Left ventricle myocardium superior (tissue), 1 donor: ENCODE data around the gene SERPINB1. TPM values are rescaled to one million over a fixed set of nuclear protein-coding genes. Genes with fewer than 3 reads are reported as not detected.
"Not testable (repeated sequence)": the region's sequence is repeated elsewhere in the genome, so short reads cannot be mapped to it uniquely, and the experiment has no call there.

ENCODE experiments used
- ATAC-seq: fragments of 200-7000 bp; cut with Tn5 transposase; one replicate; pipeline ENCODE4 v1.9.1; 2020; ENCODE audit warnings: mild to moderate bottlenecking, moderate library complexity
- DNase-seq: peaks from one replicate; pipeline ENCODE4 v3.0.0-alpha.2; 2020
- intact Hi-C: fragments of 100-400 bp; cut with micrococcal nuclease; formaldehyde crosslinking; loops from one replicate; pipeline ENCODE4 v1.11.0; 2022
- total RNA-seq: library from RNA; stranded (reverse); fragmentation: NEBNext Ultra II Directional; extraction: Animal tissue kit (Norgen Biotek cat#: 25700); gene quantifications from one replicate; pipeline ENCODE4 v1.2.1, GENCODE V29; 2021
- donor health status: DM: no; HTN: yes; CAD: no; lungs with severe emphysema.

Gene SERPINB1
- total RNA-seq, 1 donor from 2014 or later: 25.4 TPM

DNA sequence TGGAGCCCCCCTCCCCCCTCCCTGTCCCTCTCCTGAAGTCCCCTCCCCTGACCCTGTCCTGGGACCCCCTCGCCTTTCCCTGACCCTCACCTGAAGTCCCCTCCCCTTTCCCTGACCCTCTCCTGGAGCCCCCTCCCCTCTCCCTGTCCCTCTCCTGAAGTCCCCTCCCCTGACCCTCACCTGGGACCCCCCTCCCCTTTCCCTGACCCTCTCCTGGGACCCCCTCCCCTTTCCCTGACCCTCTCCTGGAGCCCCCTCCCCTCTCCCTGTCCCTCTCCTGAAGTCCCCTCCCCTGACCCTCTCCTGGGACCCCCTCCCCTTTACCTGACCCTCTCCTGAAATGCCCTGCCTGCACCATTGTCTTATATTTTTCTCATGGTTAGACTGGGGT lies 11.7 kb upstream of the SERPINB1 start:
- DNase-seq, ATAC-seq: not testable (repeated sequence)
- intact Hi-C loops: loop anchor here (10.0 kb wide), 1 partner anchor 51 kb away; the partner anchor contains the start of gene SERPINB9

DNA sequence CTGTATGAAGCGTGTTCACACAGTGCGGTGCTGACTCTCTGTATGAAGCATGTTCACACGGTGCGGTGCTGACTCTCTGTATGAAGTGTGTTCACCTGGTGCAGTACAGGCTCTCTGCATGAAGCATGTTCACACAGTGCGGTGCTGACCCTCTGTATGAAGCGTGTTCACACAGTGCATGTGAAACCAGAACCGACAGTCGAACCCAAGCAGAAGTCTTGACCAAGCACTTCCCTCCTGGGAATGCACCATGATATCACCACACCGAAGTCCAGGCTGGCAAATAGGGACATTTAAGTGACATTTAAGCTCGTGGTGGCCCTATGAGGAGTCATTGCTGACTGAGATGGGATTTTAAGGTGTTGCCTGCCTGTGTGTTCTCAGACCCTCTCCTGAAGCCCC lies 11.3 kb upstream of the SERPINB1 start:
- intact Hi-C loops: loop anchor here (10.0 kb wide), 1 partner anchor 52 kb away; the partner anchor contains the start of gene SERPINB9
- DNase-seq (no peak), ATAC-seq (no peak)

DNA sequence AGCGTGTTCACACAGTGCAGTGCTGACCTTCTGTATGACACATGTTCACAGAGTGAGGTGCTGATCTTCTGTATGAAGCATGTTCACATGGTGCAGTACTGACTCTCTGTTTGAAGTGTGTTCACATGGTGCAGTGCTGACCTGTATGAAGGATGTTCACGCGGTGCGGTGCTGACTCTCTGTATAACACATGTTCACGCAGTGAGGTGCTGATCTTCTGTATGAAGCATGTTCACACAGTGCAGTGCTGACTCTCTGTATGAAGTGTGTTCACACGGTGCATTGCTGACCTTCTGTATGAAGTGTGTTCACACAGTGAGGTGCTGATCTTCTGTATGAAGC lies 10.8 kb upstream of the SERPINB1 start:
- intact Hi-C loops: loop anchor here (10.0 kb wide), 1 partner anchor 52 kb away; the partner anchor contains the start of gene SERPINB9
- DNase-seq: no peak

DNA sequence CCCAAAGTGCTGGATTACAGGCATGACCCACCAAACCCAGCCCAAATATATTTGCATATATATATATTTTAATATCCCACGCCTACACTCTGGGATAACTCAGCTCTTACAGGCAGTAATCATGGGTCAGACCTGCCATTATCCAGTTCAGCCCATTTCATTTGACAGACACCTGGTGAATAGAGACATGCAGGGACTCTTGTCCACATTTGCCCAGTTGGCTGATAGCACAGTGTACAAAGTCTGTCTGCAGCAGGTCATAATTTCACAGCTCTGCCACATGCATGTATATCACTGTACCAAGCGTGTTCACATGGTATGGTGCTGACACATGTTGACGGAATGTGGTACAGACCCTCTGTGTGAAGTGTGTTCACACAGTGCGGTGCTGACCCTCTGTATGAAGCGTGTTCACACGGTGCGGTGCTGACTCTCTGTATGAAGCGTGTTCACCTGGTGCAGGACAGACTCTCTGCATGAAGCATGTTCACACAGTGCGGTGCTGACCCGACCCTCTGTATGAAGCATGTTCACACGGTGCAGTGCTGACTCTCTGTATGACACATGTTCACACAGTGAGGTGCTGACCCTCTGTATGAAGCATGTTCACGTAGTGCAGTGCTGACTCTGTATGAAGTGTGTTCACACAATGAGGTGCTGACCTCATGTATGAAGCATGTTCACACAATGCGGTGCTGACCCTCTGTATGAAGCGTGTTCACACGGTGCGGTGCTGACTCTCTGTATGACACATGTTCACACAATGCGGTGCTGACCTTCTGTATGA lies 10.3 kb upstream of the SERPINB1 start:
- intact Hi-C loops: loop anchor here (10.0 kb wide), 1 partner anchor 53 kb away; the partner anchor contains the start of gene SERPINB9
- ATAC-seq (no peak), DNase-seq (no peak)

More for the DNA sequence above, 10.8 kb upstream of the SERPINB1 start:
- ATAC-seq: no peak

DNA sequence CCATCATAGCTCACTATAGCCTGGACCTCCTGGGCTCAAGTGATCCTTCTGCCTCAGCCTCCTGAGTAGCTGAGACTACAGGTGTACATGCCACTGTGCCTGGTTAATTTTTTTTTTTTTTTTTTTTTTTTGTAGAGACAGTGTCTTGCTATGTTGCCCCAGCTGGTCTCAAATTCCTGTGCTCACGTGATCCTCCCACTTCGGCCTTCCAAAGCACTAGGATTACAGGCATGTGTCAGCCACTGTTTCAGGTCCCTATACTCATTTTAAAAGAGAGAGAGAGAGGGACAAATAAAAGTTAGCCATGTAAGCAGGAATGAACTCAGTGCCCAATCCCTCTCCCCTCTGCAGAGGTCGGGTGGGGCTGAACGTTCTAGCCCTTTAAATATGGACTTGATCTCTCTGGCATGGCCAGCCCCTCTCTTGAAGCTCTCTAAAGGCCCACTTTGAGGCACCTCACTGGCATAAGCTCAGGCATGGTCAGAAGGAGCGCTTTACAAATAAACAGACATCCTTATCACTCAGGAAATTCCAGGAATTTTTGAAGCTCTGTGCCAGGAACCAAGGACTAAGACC lies 9.0 kb upstream of the SERPINB1 start:
- intact Hi-C loops: loop anchor here (10.0 kb wide), 1 partner anchor 54 kb away; the partner anchor contains the start of gene SERPINB9

DNA sequence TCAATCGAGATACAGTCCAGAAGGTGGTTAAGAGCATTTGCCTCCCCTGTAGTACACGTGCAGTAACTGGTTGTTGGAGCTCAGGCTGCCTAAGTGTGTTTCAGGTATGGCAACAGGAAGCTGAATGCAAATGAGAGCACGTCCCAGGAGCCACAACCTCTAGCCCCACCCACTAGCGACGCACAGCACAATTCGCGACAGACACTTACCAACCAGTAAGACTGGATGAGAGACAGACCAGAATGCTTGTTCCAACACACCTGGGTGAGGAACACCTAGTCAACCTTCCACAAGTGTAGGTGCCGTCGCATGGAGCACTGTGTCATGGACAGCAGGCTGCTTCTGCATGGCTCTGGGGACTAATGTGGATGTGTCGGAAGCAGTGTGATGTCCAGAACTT lies 7.2 kb upstream of the SERPINB1 start:
- ATAC-seq: no peak

More for the DNA sequence above, 9.0 kb upstream of the SERPINB1 start:
- no peak for DNase-seq
- no peak for ATAC-seq

DNA sequence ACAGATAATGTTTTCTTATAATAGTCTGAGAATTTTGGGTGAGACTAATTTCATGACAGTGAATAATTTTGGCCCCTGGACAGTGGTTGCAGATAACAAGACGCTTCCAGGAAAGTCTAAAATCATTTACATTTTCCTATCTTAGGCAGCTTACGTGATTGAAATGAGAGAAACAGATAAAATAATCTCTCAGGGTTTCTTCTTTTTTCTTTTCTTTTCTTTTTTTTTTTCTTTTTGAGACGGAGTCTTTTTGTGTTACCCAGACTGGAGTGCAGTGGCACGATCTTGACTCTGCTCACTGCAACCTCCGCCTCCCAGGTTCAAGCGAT lies 4.2 kb upstream of the SERPINB1 start:
- no peak for ATAC-seq
- intact Hi-C loops: loop anchor here (10.0 kb wide), 1 partner anchor 51 kb away; no protein-coding TSS in a partner anchor
- no peak for DNase-seq

More for the DNA sequence above, 7.2 kb upstream of the SERPINB1 start:
- intact Hi-C loops: loop anchor here (10.0 kb wide), 1 partner anchor 54 kb away; no protein-coding TSS in a partner anchor
- no peak for DNase-seq

DNA sequence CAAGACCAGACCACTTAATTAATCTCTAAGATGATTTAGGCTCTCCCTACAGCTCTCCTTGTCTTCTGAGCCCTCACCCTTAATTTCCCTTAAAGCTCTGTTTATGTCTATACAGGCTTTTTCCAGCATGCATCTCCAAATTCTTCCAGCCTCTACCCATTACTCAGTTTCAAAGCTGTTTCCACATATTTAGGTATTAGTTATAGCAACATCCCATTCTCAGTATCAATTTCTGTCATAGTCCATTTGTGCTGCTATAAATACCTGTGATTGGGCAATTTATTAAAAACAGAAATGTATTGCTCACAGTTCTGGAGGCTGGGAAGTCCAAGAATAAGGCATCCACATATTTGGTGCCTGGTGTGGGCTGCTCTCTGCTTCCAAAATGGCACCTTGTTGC lies 2.3 kb upstream of the SERPINB1 start:
- ATAC-seq: no peak
- no peak for DNase-seq
- intact Hi-C loops: loop anchor here (5.0 to 10.0 kb wide), 2 partner anchors 49 to 88 kb away; no protein-coding TSS in a partner anchor

DNA sequence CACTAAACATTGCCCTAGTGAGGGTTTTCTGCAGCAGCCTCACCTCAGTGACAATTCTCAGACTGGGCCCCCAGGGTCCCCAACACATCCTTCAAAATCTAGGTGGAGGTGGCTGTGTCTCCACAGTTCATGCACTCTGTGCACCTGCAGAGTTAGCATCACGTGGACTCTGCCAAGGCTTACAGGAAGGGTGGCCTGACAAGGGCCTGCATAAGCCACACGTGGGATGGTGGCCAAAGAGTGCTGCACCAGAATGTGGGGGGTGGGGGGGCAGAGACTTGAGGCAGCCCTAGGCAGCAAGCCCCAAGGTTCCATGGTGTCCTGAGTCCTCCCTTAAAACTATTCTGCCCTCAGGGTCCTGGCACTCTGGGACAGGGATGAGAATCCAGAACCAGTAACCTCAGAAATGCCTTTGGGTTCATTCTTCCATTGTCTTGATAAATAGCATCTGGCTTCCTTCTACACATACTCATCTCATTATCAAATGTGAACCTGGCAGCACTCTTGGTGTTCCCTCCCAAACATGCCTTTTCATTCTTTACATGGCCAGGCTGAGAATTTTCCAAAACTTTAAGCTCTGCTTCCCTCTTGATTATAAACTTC lies 1.6 kb upstream of the SERPINB1 start:
- intact Hi-C loops: loop anchor here (5.0 to 10.0 kb wide), 2 partner anchors 48 to 89 kb away; no protein-coding TSS in a partner anchor
- DNase-seq: no peak
- no peak for ATAC-seq

DNA sequence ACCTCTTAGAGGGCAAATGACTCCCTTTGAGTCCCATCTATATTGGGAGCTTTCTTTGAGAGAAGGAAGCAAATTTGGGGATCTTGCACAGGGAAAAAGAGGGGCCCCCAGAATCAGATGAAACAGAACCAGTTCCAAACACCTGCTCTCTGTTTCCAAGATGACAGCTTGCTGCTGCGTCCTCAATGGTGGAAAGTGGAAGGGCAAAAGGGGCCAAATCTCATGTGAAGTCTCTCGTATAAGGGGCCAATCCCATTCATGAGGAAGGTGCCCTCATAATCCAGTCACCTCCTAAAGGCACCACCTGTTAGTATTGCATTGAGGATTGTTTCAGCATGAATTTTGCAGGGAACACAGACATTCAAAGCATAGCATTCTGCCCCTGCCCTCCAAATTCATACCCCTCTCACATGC lies 483 bp upstream of the SERPINB1 start:
- intact Hi-C loops: loop anchor here (5.0 to 10.0 kb wide), 2 partner anchors 47 to 90 kb away; no protein-coding TSS in a partner anchor
- ATAC-seq (no peak), DNase-seq (no peak)

DNA sequence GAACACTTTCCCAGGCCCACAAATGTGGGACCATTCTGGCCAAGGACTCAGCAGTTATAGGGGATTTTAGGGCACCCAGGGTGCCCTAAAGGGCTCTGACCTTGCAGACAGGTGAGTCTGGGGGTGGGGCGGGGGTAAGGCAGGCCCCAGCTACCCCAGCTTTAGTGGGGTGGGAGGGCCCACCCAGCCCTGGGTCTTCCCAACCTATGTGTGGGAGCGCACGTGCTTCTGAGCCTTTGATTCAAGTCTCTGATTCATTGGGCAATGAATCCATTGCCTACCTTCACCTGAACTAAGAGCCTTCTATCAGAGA lies 958 bp downstream of the SERPINB1 start:
- intact Hi-C loops: loop anchor here (5.0 to 10.0 kb wide), 2 partner anchors 46 to 92 kb away; no protein-coding TSS in a partner anchor
- ATAC-seq (no peak), DNase-seq (no peak)

DNA sequence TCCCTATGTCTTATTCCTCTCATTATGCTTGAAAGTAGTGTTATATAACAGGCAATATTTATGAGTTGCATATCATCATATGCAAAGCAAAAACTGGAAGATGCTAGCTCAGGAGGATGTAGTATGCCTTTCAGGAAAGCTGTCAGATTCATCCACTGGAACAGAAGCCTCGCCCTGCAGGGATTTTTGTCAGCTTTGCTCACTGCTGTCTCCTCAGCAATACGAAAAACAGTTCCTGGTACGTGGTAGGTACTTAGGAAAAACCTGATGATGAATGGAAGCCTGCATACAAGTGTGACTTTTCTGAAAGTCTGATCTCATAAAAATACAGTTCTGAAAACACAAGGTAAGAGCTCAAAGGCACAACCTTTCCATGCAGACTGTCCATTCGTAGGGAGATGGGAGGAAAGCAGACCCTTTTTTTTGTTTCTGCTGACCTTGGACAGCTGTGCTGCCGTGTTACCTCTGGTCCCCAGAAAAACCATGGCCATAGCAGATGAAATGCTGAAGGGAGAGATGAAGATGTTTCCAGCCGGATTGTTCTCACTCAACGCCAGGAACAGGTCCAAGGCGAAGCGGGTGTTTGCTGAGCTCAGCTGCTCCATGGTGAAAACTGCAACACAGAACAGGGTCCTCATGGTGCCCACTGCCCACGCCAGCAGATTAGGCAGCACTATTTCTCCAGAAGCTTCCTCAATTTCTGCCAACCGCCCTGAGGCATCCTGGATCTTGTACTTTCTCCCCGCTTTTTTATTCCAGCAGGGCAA lies 1.5 kb downstream of the SERPINB1 start:
- no peak for ATAC-seq
- intact Hi-C loops: loop anchor here (5.0 to 10.0 kb wide), 2 partner anchors 45 to 92 kb away; no protein-coding TSS in a partner anchor
- no peak for DNase-seq

DNA sequence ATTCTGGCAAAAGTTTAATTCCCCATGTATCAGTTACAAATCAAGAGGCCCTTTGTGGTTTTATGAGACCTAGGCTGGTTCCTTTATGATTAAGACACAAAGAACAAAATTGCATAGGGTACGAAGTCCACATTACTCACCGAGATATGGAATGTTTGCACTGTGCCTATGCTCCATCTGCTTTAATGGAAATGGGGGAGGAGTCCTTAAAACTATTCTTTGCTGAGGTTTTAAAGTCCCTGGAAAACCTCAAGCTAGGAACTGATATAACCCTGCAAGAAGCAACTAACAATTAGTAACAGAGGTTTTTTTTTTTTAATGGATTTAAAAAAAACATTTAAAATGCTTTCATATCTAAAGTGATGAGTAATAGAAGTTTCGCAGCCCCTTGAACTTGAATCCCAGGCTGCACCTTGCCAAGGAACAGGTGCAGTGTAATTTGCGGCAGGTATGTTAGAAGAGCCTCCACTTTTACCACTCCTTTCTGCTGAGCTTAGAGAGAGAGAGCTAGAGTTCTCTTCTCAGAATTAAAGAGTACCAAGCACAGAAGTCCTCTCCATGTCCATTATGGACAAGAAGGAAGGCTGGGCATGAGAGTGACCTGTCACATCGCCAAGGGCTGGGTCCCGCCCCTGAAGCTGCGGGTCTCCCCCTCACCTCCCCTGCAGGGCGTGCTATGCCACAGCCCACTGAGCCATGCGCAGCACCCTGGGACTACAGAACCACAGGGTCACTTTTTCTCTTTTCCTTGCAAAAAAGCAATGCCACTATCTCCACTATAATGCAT lies 2.3 kb downstream of the SERPINB1 start:
- DNase-seq: no peak
- intact Hi-C loops: no loop called here
- no peak for ATAC-seq

DNA sequence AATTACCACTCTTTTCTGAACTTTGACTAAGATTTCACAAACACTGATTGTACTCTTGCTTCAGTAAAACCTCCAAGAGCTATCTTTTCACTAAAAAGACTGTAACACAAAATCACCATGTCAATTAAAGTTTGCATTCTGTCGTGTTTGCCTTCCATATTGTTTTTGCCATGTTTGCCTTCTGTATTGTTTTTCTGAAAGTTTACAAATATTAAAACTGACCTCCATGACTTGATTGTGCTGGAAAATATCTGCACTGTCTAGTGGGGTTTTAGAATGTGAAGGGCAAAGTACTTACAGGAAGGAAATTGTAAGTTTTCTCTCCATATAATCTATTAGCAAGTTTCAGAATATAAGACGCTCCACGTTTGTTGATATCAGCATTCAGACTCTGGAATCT lies 3.4 kb downstream of the SERPINB1 start:
- intact Hi-C loops: no loop called here
- ATAC-seq (no peak), DNase-seq (no peak)

DNA sequence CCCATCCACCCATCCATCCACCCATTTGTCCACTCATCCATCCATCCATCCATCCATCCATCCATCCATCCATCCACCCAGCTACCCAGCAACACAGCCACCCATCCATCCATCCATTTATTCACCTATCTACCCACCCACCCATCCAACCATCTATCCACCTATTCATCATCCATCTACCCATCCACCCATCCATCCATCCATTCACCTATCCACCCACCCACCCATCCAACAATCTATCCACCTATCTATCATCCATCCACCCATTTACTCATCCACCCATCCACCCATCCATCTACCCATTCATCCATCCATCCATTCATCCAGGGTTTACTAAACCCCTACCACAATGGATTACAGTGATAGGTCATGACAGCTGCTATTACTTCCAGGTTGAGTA lies 7.4 kb downstream of the SERPINB1 start:
- ATAC-seq (no peak), DNase-seq (no peak)
- intact Hi-C loops: no loop called here

DNA sequence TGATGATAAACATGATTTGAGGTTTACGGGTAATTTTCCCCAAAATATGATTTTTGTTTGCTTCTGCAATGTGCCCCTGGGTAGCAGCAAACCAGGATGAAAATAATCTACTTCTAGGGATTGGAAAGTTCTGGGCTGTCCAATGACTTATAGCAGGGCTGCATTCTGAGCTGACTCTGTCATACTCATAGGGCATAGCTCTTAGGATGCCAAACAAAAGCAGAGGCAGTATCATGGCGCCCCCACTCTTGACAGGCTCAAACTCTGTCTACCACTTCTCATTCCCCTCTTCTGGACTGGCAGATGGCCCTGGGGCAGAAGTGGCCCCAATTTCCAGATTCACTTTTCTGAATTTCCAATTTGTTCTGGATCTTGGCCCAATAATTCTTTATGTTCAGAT lies 10.3 kb downstream of the SERPINB1 start:
- ATAC-seq: no peak
- intact Hi-C loops: no loop called here
- no peak for DNase-seq

DNA sequence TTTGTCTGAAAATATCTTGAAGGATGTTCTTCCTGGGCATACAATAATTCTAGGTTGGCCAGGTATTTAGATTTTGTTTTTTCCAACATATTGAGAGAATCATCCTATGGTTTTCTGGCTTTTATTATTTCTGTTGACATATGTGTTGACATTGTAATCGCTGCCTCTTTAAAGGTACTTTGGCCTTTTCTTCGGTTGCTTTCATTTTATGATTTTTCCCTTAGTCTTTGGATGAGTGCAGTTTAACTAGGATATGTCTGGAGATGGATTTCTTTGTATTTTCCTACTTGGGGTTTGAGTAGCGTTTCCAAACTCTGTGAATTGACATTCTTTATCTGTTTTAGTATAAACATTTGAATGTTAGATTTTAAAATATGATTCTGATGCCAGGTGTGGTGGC lies 11.5 kb downstream of the SERPINB1 start:
- intact Hi-C loops: no loop called here
- DNase-seq: no peak
- ATAC-seq: no peak

DNA sequence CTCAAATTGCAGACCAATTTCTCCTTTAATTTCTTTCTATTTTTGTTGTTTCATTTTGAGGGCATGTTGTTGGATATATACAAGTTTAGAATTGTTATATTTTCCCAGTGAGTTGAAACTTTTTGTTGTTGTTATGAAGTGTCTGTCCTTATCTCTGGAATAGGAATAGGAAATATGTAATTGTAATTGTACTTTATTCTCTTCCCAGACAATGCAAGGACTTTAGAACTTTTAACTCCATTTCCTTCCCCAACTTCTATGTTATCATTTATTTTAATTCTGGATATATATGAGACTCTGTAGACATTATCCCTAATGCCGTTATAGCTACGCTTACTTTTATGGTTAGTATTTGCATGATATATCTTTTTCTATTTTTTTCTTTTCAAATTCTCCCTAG lies 12.4 kb downstream of the SERPINB1 start:
- DNase-seq: no peak
- no peak for ATAC-seq
- intact Hi-C loops: no loop called here

DNA sequence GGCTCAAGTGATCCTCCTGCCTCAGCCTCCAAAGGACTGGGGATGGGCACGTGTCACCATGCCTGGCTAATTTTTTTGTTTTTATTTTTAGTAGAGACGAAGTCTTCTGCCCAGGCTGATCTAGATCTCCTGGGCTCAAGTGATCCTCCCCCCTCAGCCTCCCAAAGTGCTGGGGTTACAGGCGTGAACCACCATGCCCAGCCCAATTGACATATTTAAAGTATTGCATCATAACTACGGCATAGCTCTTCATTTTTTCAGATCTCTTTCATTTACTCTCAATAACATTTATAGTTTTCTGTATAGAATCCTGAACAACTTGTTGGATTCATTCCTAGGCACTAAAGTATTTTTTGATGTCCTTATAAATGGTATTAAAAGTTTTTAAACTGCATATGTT lies 13.0 kb downstream of the SERPINB1 start:
- ATAC-seq (no peak), DNase-seq (no peak)
- intact Hi-C loops: no loop called here
